HepG2 (cell line): Measurements from ENCODE around the gene DNAJB6. TPM values are rescaled to one million over a fixed set of nuclear protein-coding genes. Genes with fewer than 3 reads are reported as not detected.

Experiments
- ATAC-seq: fragments of 200-7000 bp; cut with Tn5 transposase; 3 replicates; pipeline ENCODE4 v1.9.1; 2020; ENCODE audit warnings: mild to moderate bottlenecking, moderate library complexity
- BruUV-seq: library from RNA; stranded (reverse); fragments of 400-500 nt; replicated peaks from 2 replicates; lab custom pipeline; 2021; lab: Mats Ljungman, UMichigan
- CTCF ChIA-PET: fragments of 300-600 bp; formaldehyde crosslinking; extraction: SDS; loops from one replicate; lab custom pipeline; 2021; ENCODE audit warnings: low total read pairs, inconsistent platforms, low intra/inter-chr PET ratio; lab: Yijun Ruan, JAX
- POLR2A ChIA-PET: fragments of 350-600 bp; sonication (Branson Sonifier 250); formaldehyde crosslinking; loops from one replicate; lab custom pipeline; 2020; ENCODE audit warnings: antibody characterized with exemption, inconsistent platforms; lab: Yijun Ruan, JAX
- DNase-seq: peaks from one replicate; pipeline ENCODE4 v3.0.0-alpha.2; 2015; ENCODE audit warnings: low spot score
- FAIRE-seq: peaks from 3 replicates; lab custom pipeline; 2011; peaks lifted over from hg19 to GRCh38; lab: Jason Lieb, UNC
- H2AFZ ChIP-seq: one replicate; pipeline ENCODE4 v1.6.1; 2011; ENCODE audit warnings: low read length, inconsistent platforms
- H3K27ac ChIP-seq: fragments of 300-600 bp; 3 replicates; pipeline ENCODE4 v1.8.0; 2011; ENCODE audit warnings: mixed run types, mild to moderate bottlenecking, mixed read lengths, low read length, inconsistent platforms; ENCODE audit not compliant: insufficient read depth; ENCODE audit errors: extremely low read length
- H3K27me3 ChIP-seq, 2 experiments: fragments of 200-600 bp in 1 of 2; 2 replicates in 1 of 2; 3 replicates in 1 of 2; pipeline versions ENCODE4 v1.6.0 to v1.8.0; 2011; ENCODE audit warnings: low read length in 2 of 2, mild to moderate bottlenecking in 2 of 2, moderate library complexity in 2 of 2, inconsistent platforms in 1 of 2; ENCODE audit not compliant: insufficient read depth in 2 of 2, control insufficient read depth in 1 of 2
- H3K36me3 ChIP-seq, 2 experiments: fragments of 200-600 bp in 1 of 2; replicated peaks in 1 of 2; 2 replicates in 1 of 2; 3 replicates in 1 of 2; pipeline versions ENCODE4 v1.5.1 to v1.8.0; 2011; ENCODE audit warnings: low read length in 2 of 2, inconsistent platforms in 1 of 2; ENCODE audit not compliant: insufficient read depth in 2 of 2, control insufficient read depth in 1 of 2
- H3K4me1 ChIP-seq: 2 replicates; pipeline ENCODE4 v1.5.1; 2012; ENCODE audit warnings: low read length, inconsistent platforms; ENCODE audit not compliant: insufficient read depth
- H3K4me2 ChIP-seq: 2 replicates; pipeline ENCODE4 v1.6.0; 2011; ENCODE audit warnings: low read depth, low read length, inconsistent platforms
- H3K4me3 ChIP-seq, 3 experiments: fragments of 200-600 bp in 1 of 3; sonication (generic), shearing (Covaris generic) in 1 of 3; replicated peaks in 1 of 3; 2 replicates each; pipeline ENCODE4 v1.5.1; 2011 to 2016; ENCODE audit warnings: low read length in 3 of 3, inconsistent platforms in 2 of 3, low read depth in 2 of 3, mild to moderate bottlenecking in 2 of 3, control low read depth in 1 of 3, mixed read lengths in 1 of 3; ENCODE audit not compliant: insufficient read depth in 1 of 3
- H3K79me2 ChIP-seq: one replicate; pipeline ENCODE4 v1.6.1; 2011; ENCODE audit warnings: low read length, inconsistent platforms; ENCODE audit not compliant: insufficient read depth
- H3K9ac ChIP-seq: 2 replicates; pipeline ENCODE4 v1.6.0; 2011; ENCODE audit warnings: mild to moderate bottlenecking, low read depth, low read length, inconsistent platforms; ENCODE audit not compliant: insufficient read depth
- H3K9me3 ChIP-seq: 2 replicates; pipeline ENCODE4 v1.5.1; 2012; ENCODE audit warnings: mild to moderate bottlenecking, low read length
- H4K20me1 ChIP-seq: 2 replicates; pipeline ENCODE4 v1.6.0; 2011; ENCODE audit warnings: inconsistent platforms, mild to moderate bottlenecking, low read length, moderate library complexity; ENCODE audit not compliant: insufficient read depth
- ELF1 ChIP-seq: sonication (generic); formaldehyde crosslinking; IDR thresholded peaks from 2 replicates; pipeline ENCODE4 v1.4.0; 2020; ENCODE audit warnings: missing genetic modification reagents
- WGBS: methylation state at CpG from one replicate; pipeline ENCODE4 v1.1.6; 2017; ENCODE audit warnings: low lambda C conversion rate; 5-methylcytosine and 5-hydroxymethylcytosine counted together
- in situ Hi-C: cut with HindIII; loops from 2 replicates; pipeline ENCODE4 v1.10.0; 2017; ENCODE audit warnings: low pct_unique_long_range_greater_than_20kb; ENCODE audit not compliant: extremely low pct_ligation_motif_present
- intact Hi-C: fragments of 100-400 bp; cut with micrococcal nuclease; formaldehyde crosslinking; loops from one replicate; pipeline ENCODE4 v1.10.0; 2022; ENCODE audit not compliant: unreplicated experiment
- polyA plus RNA-seq, 8 experiments: library from polyadenylated mRNA; depleted of rRNA in 3 of 8; stranded (reverse) in 7 of 8; unstranded in 1 of 8; fragments of >200 nt; fragmentation: Illumina TruSeq in 4 of 8; extraction: Trizol in 4 of 8; gene quantifications; 2 replicates each; pipeline versions ENCODE4 v1.2.1 to v1.2.3, GENCODE V29; 2011 to 2016; ENCODE audit warnings: low read depth in 4 of 8, missing spikeins in 1 of 8, mixed read lengths in 1 of 8; ENCODE audit not compliant: insufficient read depth in 1 of 8
- total RNA-seq, 5 experiments: library from RNA; depleted of rRNA; stranded (reverse); fragments of >200 nt; fragmentation: Illumina TruSeq; extraction: Trizol; gene quantifications; 2 replicates each; pipeline ENCODE4 v1.2.3, GENCODE V29; 2016; ENCODE audit warnings: low read depth in 1 of 5
- TF ChIP-seq, protein P1 (sequence below): sonication (generic); formaldehyde crosslinking; IDR thresholded peaks from 2 replicates; pipeline ENCODE4 v1.9.0; 2021; ENCODE audit warnings: mild to moderate bottlenecking, missing genetic modification reagents

DNAJB6 gene
- total and polyA plus RNA-seq, 2 of the 13 experiments (the other 11 are each of a cell fraction or from before 2014, with no cell fraction given): 29.9 to 53.9 TPM

DNA sequence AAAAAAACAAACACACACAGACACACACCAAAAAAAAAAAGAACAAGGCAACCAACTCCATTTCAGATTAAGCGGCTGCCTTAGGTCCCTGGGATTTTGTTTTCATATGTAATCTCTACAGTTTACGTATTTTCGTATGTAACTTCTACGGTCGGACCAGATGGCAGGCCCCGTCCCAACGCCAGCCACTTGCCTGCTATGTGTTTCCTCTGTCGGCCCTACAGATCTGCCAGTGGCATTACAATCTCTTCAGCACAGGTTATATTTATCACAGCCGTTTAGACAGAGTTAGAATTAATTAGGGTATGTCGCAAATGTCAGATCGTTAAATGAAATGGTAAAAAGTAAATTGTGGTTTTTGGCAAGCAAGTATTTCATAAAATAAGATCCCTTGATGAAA is 99.3 kb downstream of the DNAJB6 start:
- H3K4me3 ChIP-seq: no peak overlapping the region
- H3K9me3 ChIP-seq: no peaks in the 10 kb centered on the region
- no peak overlapping the region for H2AFZ ChIP-seq
- WGBS: 67% methylated on average over 11 of the region's 11 CpGs
- BruUV-seq: no TSS peak
- in situ Hi-C loops: no loop called here
- peaks cover 0 to 31% of the 10 kb centered on the region in 2 experiments for H3K27me3 ChIP-seq
- no peak for DNase-seq
- no peaks in the 10 kb centered on the region for H3K4me1 ChIP-seq
- no peak overlapping the region for H3K4me2 ChIP-seq
- H3K36me3 ChIP-seq: no peaks in the 10 kb centered on the region
- H3K79me2 ChIP-seq: no peaks in the 10 kb centered on the region
- no peak for TF ChIP-seq ELF1
- TF ChIP-seq, protein P1, sequence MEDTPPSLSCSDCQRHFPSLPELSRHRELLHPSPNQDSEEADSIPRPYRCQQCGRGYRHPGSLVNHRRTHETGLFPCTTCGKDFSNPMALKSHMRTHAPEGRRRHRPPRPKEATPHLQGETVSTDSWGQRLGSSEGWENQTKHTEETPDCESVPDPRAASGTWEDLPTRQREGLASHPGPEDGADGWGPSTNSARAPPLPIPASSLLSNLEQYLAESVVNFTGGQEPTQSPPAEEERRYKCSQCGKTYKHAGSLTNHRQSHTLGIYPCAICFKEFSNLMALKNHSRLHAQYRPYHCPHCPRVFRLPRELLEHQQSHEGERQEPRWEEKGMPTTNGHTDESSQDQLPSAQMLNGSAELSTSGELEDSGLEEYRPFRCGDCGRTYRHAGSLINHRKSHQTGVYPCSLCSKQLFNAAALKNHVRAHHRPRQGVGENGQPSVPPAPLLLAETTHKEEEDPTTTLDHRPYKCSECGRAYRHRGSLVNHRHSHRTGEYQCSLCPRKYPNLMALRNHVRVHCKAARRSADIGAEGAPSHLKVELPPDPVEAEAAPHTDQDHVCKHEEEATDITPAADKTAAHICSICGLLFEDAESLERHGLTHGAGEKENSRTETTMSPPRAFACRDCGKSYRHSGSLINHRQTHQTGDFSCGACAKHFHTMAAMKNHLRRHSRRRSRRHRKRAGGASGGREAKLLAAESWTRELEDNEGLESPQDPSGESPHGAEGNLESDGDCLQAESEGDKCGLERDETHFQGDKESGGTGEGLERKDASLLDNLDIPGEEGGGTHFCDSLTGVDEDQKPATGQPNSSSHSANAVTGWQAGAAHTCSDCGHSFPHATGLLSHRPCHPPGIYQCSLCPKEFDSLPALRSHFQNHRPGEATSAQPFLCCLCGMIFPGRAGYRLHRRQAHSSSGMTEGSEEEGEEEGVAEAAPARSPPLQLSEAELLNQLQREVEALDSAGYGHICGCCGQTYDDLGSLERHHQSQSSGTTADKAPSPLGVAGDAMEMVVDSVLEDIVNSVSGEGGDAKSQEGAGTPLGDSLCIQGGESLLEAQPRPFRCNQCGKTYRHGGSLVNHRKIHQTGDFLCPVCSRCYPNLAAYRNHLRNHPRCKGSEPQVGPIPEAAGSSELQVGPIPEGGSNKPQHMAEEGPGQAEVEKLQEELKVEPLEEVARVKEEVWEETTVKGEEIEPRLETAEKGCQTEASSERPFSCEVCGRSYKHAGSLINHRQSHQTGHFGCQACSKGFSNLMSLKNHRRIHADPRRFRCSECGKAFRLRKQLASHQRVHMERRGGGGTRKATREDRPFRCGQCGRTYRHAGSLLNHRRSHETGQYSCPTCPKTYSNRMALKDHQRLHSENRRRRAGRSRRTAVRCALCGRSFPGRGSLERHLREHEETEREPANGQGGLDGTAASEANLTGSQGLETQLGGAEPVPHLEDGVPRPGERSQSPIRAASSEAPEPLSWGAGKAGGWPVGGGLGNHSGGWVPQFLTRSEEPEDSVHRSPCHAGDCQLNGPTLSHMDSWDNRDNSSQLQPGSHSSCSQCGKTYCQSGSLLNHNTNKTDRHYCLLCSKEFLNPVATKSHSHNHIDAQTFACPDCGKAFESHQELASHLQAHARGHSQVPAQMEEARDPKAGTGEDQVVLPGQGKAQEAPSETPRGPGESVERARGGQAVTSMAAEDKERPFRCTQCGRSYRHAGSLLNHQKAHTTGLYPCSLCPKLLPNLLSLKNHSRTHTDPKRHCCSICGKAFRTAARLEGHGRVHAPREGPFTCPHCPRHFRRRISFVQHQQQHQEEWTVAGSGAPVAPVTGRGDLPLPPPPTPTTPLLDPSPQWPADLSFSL: no peak
- TF ChIP-seq, all 625 proteins: peak for 0
- POLR2A ChIA-PET: interaction anchor here (0.7 kb wide), 1 partner anchor 9 kb away, joined by 3 read pairs; no protein-coding TSS in a partner anchor
- H4K20me1 ChIP-seq: 0 out of 2 replicates have a peak, but pooled peaks cover 2% of the 10 kb centered on the region
- intact Hi-C loops: no loop called here
- ATAC-seq (no peak), FAIRE-seq (no peak)
- H3K9ac ChIP-seq: no peak overlapping the region
- CTCF ChIA-PET: no interaction called here
- no peak overlapping the region for H3K27ac ChIP-seq
